SU-DHL-6 (cell line): ENCODE measurements around the gene RAB26.
"Not testable (repeated sequence)": the region's sequence is repeated elsewhere in the genome, so short reads cannot be mapped to it uniquely, and the experiment has no call there.

Source experiments
- CTCF ChIP-seq: fragments of 200-600 bp; sonication (generic); IDR thresholded peaks from one replicate; pipeline ENCODE4 v1.5.1; 2017; ENCODE audit warnings: antibody characterized with exemption, mild to moderate bottlenecking, low read length, moderate library complexity; ENCODE audit not compliant: insufficient read depth, poor library complexity, severe bottlenecking
- EZH2phosphoT487 ChIP-seq: fragments of 200-600 bp; sonication (generic), shearing (Covaris generic); conservative IDR thresholded peaks from 2 replicates; pipeline ENCODE4 v1.6.1; 2018; ENCODE audit warnings: mild to moderate bottlenecking, antibody characterized with exemption, low read length, moderate library complexity, mixed read lengths

GRCh38 chr16:2129251-2129650 is 19.2 kb upstream of the RAB26 start:
- TF ChIP-seq CTCF, EZH2phosphoT487: not testable (repeated sequence)
